Fibroblast of upper back skin (primary cell): ENCODE measurements around the gene C2CD4D.
"Not testable (repeated sequence)": the region's sequence is repeated elsewhere in the genome, so short reads cannot be mapped to it uniquely, and the experiment has no call there.

ENCODE experiments used
- DNase-seq: peaks from one replicate; pipeline ENCODE4 v3.0.0-alpha.2; 2013

Gene C2CD4D

DNA sequence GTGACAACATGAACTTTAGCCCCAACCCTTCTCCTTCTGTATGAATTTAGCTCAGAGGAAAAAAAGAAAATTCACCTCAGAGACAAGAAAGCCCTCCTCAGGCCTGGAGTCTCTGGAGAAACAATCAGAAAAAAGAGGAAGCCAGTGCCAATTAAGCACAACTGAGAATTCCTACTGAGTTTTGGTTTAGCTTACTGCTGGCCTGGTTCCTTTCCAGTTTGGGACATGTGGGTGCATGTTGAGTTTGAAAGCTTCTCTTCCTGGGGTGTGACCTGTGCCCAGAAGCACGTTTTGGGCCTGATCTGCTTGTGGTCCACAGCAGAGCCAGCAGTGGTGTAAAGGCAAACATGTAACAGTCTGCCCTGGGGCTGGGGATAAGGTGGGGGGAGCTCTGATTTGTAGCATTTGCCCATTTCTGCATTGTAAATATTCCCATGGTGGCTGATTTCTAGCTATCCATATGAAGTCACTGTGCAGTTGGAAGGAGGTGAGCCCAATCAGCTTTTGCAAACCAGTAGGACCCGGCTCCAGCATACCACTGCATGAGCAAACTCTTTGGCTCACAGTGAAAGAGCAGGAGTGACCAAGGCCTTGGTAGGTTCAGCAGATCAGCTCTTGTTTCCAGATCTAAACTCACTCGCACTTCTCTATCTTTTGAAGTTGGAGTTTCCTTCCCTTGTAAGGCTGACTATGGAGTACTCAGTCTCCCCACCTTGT is 18.6 kb upstream of the C2CD4D start:
- no peak for DNase-seq

DNA sequence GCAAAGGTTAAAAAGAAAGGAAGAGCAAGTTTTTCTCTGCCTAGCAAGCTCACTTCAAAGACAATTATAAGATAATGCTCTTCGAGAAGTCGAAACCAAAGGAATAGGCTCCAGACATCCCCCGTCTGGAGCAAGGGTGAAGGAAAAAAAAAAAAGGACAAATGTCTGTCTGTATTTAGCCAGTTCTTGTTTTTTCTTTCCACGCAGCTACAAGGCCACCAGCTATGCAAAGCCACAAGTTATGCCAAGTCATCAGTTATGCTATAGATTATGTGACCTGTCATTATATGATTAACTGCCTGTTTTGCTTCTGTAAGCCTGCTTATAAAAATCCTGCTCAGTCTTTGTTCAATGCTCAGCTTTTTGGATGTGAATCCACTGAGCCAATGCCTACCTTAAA is 16.3 kb upstream of the C2CD4D start:
- DNase-seq = no peak

DNA sequence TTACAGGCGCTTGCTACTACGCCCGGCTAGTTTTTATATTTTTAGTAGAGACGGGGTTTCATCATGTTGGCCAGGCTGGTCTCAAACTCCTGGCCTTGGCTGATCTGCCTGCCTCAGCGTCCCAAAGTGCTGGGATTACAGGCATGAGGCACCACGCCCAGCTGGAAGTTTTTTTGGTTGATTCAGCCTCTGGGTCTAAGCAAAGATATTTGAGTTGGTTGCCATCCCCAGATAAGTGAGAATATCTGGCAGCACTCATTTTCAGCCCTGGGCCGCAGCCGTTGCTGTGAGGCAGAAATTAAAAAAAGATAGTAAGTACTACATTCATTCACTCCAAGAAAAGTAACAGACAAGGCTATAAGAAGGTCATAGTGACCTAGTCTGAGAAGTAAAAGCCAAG is 15.9 kb upstream of the C2CD4D start:
- DNase-seq = not testable (repeated sequence)

DNA sequence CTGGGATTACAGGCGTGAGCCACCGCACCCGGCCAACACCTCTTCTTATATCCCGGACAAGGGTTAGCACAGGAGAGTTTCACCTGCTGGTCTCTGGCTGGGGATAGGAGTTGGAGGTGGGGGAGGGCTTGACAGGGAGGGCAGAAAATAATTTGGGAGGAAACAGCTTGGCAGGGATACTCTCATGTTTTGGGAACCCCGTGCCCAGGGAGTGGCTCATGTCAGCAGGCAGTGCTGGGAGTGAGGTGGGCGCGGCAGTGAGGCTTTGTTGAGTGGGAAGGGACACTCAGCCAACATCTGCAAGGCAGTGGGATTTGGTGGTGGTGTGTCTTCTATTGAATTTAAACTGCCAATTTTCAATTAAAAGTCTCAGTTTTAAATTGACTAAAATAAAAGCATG is 15.0 kb upstream of the C2CD4D start:
- no peak for DNase-seq

DNA sequence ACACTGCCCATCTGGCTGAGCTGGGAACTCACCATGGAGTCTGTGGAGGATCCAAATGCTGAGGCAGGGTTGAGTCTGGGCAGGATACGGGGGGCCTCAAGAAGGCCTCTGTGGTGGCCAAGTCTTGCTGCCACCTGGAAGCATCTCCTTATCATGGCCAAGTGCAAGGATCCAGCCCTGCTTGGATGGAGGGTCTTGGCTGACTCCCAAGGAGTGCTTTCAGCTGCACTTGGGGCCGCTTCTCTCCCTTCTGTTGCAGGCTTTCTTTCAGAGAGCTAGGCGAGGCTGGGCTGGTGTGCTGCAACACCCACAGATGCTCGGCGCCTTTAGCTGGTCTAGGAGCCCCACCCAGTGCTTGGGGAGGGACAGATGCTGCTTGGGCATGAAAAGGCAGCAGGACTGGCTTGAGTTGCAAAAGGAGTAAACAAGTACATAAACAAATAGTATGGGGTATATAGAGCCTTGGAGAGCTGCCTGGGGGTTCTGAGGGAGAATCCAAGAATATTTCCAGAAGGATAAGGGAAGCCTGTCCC is 13.9 kb upstream of the C2CD4D start, which contains the start of gene THEM5:
THEM5 (minus strand) TSS at position 302 of the 533 bp plus-strand sequence; CDS start at position 155, 147 bp downstream.
- no peak for DNase-seq

DNA sequence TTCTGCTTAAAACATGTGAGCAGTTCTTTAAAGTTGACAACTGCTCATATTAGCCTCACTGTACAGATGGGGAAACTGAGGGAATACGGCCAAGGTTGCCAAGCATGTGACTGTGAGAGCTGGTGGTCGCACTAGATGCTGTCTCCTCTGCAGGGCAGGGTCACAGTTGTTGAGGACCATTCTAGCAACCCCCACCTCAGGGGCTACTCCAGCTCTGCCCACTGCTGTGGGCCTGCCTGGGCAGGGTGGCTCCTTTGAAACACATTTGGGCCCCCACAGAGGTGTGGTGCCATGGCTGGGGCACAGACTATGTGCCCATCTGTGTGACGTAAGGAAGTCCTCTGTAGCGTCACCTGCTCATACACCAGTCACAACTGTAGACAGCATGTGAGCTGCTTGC is 13.1 kb upstream of the C2CD4D start:
- no peak for DNase-seq

DNA sequence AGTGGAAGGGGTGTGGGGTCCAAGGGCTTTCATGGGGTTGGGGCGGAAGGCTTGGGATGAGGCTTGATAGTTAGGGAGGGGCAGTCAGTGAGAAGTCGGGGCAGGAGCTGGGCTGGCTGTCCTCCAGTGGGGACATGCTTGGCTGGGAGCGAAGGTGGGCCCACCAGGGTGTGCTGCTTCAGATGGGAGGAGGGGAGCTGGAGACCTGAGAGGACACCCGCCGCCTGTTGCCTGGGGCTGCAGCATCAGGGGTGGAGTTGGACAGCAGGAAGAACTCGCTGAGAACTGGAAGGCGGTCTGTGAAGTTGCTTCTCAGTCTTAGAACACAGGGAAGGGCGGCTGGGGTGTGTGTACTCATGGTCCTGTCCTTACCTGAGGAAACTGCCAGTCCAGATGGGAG is 12.3 kb upstream of the C2CD4D start:
- DNase-seq = no peak

DNA sequence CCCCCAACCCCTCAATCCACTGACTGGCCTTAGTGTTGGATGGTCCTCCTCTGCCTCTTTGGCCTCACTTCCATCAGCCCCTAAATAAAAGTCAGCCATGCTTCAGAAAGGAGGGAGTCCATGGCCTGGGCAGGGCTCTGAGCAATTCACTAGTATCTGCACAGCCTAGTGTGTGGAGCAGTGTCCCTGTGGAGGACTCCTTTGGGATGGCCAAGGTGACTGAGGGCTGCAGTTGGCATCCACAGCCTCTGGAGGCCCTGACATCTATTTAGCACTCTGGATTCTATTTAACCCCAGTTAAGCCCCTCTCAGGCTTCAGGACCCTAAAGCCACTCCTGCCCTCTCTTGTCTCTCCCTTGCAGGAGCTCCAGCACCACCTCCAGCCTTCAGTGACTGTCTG is 10.3 kb upstream of the C2CD4D start:
- DNase-seq = no peak

DNA sequence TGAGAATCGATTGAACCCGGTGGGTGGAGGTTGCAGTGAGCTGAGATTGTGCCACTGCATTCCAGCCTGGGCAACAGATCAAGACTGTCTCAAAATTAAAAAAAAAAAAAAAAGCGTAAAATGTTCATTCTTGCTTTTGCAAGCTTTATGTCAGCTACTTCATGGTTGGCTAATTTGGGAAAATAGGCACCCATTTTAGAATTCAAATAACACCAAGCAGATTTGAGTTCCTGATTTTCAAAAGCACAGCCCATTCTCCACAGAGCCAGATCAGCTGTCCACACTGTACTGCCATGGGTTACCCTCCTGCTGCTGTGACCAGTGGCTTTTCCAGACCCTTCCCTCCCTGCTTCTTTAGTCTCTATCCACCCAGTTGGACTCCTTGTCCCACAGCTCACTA is 9.5 kb upstream of the C2CD4D start:
- no peak for DNase-seq

DNA sequence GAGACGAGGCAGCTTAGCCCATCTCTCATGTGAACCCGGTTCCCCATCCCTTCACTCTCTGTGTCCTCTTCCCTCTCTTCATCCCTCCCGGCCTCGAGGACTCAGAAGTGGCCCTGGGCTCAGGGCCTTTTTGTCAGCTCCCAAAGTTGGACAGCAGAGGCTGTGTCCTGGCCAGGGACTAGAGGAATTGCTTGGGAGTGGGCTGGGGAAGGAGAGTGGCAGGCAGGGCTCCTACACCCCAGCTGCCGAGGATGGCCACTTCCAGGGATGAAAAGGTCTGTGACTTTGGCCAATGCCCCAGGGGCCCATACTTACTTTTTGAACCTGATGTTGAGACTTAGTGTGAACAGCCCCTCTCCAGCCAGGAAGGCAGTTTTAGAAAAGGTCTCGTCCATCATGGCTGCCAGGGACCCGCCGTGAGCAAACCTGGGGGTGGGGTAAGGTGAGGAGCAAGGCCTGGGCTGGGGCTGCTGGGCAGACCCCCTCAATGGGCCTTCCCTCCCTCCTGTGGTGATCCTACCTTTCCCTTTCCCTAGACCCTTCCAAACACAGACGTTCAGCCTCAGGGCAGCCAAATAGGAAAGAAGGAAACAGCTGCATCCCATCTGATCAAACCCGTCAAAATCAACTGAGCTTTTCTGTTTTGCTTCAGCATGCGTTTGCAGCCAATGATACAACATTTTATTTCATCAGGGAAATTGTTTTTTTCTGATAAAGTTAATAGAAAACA is 8.4 kb upstream of the C2CD4D start:
- DNase-seq = no peak

DNA sequence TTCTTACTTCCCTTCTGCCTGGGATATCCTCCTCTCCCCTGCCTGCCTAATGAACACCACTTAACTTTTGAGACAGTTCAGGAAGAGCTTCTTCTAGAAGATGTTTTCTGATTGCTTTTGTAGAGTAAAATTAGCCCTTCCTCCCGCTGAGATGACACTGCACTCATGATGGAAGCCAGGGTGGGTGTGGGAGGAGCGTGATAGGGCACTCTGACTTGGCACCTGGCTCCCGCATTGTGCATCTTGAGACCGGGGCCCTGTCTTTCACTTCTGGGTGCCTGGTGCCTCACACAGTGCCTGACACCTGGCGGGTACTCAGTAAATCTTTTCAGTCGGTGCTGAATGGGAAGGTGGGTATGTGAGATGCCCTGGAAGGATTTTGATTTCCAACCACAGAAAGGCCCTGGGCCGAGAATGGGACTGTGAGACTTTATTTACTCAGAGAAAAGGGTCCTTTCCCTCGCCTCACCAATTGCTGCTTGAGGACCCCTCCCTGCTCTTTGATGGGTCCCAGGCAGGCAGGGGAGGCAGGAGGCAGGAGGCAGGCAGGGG is 7.1 kb upstream of the C2CD4D start:
- no peak for DNase-seq

DNA sequence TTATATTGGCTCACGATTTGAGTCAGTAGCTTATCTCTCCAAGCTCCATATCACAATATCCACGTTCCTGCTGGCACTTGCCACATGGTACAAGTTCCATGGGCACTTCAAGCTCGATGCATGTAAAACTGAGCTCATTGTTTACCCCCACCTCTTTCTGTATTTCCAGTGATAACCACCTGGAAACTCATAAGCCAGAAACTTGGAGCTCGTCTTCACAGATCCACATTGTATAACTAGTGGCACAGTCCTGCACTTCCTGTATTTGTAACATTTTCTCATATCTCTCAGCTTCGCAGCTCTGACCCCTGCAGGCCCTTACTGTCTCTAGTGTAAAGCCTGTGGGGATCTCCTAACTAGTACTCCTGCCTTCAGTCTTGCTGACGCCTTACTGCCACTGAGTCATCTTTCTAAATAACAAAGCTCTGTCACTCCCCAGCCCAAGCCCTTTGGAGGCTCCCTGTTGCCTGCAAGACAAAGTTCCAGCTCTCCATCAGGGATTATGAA is 6.5 kb upstream of the C2CD4D start:
- peak; percentile 29 for DNase-seq

DNA sequence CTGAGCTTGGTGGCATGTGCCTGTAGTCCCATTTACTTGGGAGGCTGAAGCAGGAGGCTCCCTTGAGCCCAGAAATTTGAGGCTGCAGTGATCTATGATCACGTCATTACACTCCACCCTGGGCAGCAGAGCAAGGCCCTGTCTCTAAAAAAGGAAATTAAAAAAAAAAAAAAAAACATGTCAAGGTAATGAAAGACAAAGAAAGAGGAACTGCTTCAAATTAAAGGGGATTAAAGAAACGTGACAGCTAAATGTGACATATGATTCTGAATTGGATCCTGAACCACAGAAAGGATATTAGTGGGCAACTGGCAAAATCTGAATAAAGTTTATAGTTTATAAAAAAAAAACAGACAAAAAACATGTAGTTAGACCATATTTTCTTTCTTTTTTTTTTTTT is 3.8 kb upstream of the C2CD4D start:
- DNase-seq = no peak

DNA sequence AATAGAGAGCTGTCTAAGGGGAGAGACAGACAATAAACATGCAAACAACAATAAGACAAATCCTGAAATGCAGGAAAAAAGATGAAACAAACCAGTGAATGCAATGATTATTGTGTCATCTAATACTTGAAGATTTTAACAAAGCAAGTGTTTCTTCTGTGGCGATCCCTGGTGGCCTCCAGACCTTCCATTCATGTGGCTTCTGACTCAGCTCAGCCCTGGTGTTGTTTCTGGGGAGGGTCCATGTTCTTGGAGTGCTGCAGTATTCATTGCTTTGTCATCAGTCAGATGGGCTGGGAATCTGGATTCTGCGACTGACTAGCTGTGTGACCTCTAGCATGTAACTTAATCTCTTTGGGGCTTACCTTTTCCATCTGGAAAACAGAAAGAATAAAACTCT is 1.5 kb upstream of the C2CD4D start:
- DNase-seq = peak; percentile 57

DNA sequence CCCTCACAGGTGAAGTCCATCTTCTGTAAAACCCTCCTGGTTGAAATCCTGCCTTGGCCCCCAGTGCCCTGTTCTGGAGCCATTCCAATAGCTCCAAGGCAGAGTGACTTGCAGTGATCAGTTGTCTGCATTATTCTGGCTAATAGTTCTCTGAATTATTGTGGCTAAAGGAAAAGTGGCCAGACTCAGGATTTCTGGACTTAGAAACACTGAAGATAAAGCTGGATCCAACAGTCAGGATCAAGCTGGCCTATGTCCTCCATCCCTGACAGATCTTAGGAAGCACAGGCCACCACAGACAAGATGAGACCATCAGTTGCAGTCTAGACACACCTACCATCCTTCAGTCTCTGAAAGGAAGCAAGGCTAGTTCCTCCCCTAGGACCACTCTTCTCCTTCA is 801 bp upstream of the C2CD4D start:
- DNase-seq = no peak

DNA sequence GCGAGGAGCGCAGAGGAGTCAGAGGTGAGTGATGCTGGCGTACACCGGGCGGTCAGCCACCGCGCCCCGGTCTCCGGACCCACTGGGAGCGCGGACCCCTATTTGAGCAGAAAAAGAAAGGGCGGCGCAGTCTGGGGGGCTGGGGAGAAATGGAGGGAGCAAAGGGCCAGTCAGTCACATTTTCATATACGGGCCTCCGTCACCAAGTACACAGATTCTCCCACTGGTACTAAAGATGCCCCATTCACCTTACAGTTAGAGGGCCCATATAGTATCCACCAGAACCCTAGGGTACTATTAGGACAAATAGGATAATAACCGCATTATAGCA is 573 bp downstream of the C2CD4D start:
- no peak for DNase-seq

DNA sequence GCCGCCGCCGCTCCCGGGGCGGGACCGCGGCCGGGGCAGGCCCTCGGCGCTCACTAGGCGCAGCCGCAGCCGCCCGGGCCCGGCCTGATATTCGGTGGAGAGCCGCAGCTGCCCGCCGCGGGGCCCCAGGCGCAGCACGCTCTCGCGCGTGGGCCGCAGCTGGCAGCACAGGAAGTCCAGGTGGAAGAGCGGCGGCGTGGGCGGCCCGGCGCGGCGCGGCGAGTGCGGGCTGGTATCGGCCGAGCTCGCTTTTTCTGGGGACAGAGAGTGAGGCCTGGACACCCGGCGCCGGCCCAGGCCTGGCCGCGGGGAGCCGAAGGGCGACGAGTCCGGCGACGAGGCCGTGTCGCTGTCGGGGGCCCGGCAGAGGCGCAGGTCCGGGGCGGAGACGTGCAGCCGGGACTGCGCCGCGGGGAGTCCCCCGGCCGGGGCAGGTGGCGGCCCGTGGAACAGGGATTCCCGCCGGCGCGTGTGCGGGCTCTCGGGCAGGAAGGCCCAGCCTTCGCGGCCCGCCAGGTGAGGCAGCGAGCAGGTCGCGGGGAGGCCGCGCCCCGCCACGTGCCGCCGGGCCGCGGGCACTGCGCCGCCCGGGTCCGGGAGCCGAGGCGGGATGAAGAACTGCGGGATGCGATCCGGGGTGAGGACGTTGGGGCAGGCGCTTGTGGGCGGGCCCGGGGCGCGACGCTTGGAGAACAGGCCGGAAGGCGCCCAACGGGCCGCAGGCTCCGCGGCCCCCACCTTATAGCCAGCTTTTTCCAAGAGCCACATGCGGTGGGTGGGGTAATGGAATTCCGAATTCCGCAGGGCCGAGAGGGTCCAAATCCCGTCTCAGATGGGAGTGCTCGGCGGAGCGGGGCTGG is 1.2 kb downstream of the C2CD4D start:
- DNase-seq = no peak

DNA sequence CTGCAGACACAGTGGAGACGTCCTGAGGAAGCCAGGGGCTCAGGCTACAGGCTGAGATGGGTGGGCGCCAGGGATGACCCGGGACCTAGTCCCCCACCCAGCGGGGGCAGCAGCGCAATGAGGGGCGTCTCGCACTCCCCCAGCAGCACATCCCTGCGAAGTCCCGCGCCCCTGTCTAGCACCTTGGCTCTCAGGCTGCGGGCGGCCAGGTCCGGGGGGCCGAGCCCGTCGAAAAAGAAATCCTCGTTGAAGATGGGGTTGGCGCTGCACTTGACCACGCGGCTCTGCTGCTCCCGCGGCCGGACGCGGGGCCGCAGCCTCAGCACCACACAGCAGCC is 1.8 kb downstream of the C2CD4D start:
- DNase-seq = no peak

DNA sequence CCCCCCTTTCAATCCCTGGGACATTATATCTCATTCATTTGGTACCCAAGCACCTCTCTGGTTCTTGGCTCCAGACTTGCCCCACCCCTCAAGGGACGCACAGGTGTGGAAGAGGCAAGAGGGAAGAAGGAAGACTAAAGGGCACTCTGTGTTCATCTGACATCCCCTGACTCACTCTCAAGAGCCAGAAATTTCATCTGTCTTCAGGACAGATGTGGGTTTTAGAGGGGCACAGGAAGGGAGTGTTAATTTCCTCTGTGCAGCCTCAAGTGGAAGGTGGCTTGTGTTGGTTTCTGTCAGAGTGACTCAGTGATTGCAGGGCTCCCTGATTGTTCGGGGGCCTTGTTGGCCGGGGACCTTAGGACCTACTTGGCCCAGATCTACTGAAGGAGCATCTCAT is 2.4 kb downstream of the C2CD4D start:
- DNase-seq = no peak

DNA sequence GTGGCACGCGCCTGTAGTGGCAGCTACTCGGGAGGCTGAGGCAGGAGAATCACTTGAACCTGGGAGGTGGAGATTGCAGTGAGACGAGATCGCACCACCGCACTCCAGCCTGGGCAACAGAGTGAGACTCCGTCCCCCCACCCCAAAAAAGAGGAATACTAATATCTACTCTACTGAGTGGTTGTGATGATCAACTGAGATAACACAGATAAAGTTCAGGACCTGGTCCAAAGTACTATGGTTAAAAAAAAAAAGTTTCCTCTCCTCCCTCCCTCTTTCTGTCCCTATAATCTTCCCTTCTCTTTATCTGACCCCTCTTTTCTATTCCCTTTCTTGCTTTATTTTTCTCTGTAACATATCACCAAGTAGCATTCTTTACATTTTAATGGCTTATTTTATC is 4.0 kb downstream of the C2CD4D start:
- DNase-seq = no peak

DNA sequence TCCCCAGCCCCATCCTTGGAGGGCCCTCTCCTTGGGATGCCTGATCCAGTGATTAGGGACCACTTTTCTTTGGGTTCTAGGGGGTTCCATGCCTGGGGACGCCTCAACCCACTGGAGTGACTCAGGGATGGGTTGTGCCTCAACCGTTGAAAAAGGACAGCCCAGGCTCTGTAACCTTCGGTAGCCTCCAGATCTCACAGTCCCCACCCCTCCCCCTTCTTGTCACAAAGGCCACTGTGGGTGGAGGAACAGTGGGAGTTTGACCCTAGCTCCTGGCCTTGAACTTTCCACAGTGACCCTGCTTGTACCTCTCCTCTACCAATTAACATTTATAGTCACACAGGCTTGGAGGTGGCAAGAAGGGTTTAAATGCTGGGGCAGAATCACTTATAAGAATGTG is 5.4 kb downstream of the C2CD4D start:
- no peak for DNase-seq

DNA sequence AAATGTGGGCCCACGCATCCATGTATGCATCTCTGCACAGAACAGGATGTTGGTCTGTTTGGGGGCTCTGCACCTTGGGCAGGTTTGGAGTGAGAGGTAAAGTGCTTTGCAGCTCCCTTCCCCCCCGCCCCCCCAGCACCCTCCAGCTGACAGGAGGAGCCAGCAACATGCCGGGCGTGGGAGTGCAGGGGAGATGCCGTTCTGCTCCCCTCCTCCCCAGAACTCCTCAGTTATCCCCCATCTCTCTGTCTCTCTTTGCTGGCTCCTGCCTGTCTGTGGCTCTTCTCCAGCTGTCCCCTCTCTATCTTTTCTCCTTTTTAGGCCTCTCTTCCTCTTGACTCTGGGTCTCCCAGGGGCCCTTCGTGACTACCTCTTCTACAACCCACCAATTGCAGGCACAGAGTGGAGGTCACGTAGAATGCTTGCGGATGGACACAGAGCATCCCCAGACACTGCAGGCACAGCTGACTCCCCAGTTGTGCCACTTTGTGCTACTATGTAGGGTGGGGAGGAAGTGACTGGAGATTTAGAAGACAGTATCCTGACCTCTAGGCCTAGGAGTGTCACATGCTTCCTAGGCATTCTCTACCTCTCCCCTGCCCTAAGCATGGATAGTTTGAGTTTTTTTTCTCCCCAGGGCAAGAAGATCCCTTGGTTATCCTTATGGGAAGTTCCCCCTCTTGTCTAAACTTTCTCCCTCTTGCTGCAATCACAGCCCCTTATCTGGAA is 6.3 kb downstream of the C2CD4D start:
- DNase-seq = no peak
